Naive thymus-derived CD8-positive, alpha-beta T cell (primary cell): ENCODE data around the gene PATE1. TPM values are rescaled to one million over a fixed set of nuclear protein-coding genes. Genes with fewer than 3 reads are reported as not detected.

ENCODE experiments used
- polyA plus RNA-seq, 3 donors: library from polyadenylated mRNA; unstranded; fragments of 300-500 nt; fragmentation: Illumina TruSeq; gene quantifications; one replicate each; pipeline ENCODE4 v1.2.3, GENCODE V29; 2021
- total RNA-seq, 8 experiments: library from RNA in 2 of 8; stranded (reverse) in 2 of 8; gene quantifications; one replicate each; pipeline ENCODE4 v1.2.3 and lab custom pipeline; 2021 to 2026

The PATE1 gene
- total and polyA plus RNA-seq, 5 experiments from 2014 or later: not detected

Other genes with a start within 250 kb of the PATE1 start
- gene EI24, start 176.8 kb upstream of the PATE1 start, total RNA-seq: 10 to 100 TPM; 34.6 to 39.4 TPM
- gene EI24, start 176.8 kb upstream of the PATE1 start, polyA plus RNA-seq: 10 to 100 TPM; 56.0 to 84.4 (median 74.0) TPM
- gene STT3A, start 153.4 kb upstream of the PATE1 start, total RNA-seq: 10 to 100 TPM; 57.0 to 64.5 TPM
- 10 to 100 TPM; 36.8 to 53.4 (median 40.1) TPM for gene STT3A, start 153.4 kb upstream of the PATE1 start, polyA plus RNA-seq
- gene CHEK1, start 121.1 kb upstream of the PATE1 start, total RNA-seq: 1 to 10 TPM; 2.0 to 2.1 TPM
- 1 to 10 TPM; 1.0 to 2.1 (median 1.3) TPM for gene CHEK1, start 121.1 kb upstream of the PATE1 start, polyA plus RNA-seq
- not detected for gene ACRV1, start 65.4 kb upstream of the PATE1 start, total RNA-seq
- gene ACRV1, start 65.4 kb upstream of the PATE1 start, polyA plus RNA-seq: not detected
- not detected for gene PATE2, start 32.5 kb downstream of the PATE1 start, total RNA-seq
- not detected for gene PATE2, start 32.5 kb downstream of the PATE1 start, polyA plus RNA-seq
- not detected for gene PATE3, start 41.8 kb downstream of the PATE1 start, total RNA-seq
- gene PATE3, start 41.8 kb downstream of the PATE1 start, polyA plus RNA-seq: not detected
- not detected for gene PATE4, start 87.0 kb downstream of the PATE1 start, total RNA-seq
- not detected for gene PATE4, start 87.0 kb downstream of the PATE1 start, polyA plus RNA-seq
- gene HYLS1, start 141.4 kb downstream of the PATE1 start, total RNA-seq: 1 to 10 TPM; 4.8 to 5.1 TPM
- gene HYLS1, start 141.4 kb downstream of the PATE1 start, polyA plus RNA-seq: 1 to 10 TPM; 4.1 to 7.5 (median 4.4) TPM
- gene PUS3, start 156.9 kb downstream of the PATE1 start, total RNA-seq: 1 to 10 TPM; 8.2 to 8.4 TPM
- 10 to 100 TPM in 1 of 3 donors, 1 to 10 TPM in 2; 9.5 to 16.7 (median 9.8) TPM for gene PUS3, start 156.9 kb downstream of the PATE1 start, polyA plus RNA-seq
- gene DDX25, start 158.2 kb downstream of the PATE1 start, total RNA-seq: under 1 TPM in 1 of 2 experiments, not detected in 1; 0.52 TPM
- gene DDX25, start 158.2 kb downstream of the PATE1 start, polyA plus RNA-seq: under 1 TPM in 1 of 3 donors, not detected in 2; 0.89 TPM
- not detected for gene VSIG10L2, start 199.8 kb downstream of the PATE1 start, total RNA-seq
- not detected for gene VSIG10L2, start 199.8 kb downstream of the PATE1 start, polyA plus RNA-seq